Glutamatergic neuron (in vitro differentiated cells): Measurements from ENCODE around the gene ALDH3B2. TPM values are rescaled to one million over a fixed set of nuclear protein-coding genes. Genes with fewer than 3 reads are reported as not detected.

Experiments
- DNase-seq: peaks from one replicate; pipeline ENCODE4 v3.0.0; 2022
- H3K27ac Mint-ChIP-seq: one replicate; pipeline ENCODE4 v1.8.0; 2020; ENCODE audit warnings: mild to moderate bottlenecking, mixed read lengths, inconsistent platforms; ENCODE audit not compliant: unreplicated experiment
- H3K27me3 Mint-ChIP-seq: one replicate; pipeline ENCODE4 v1.8.0; 2020; ENCODE audit warnings: mild to moderate bottlenecking, moderate library complexity, mixed read lengths, inconsistent platforms; ENCODE audit not compliant: unreplicated experiment
- H3K36me3 Mint-ChIP-seq: one replicate; pipeline ENCODE4 v1.8.0; 2020; ENCODE audit warnings: mild to moderate bottlenecking, mixed read lengths, inconsistent platforms; ENCODE audit not compliant: unreplicated experiment
- H3K4me1 Mint-ChIP-seq: one replicate; pipeline ENCODE4 v1.8.0; 2020; ENCODE audit warnings: mild to moderate bottlenecking, low read depth, mixed read lengths, inconsistent platforms; ENCODE audit not compliant: unreplicated experiment
- H3K4me3 Mint-ChIP-seq: one replicate; pipeline ENCODE4 v1.8.0; 2020; ENCODE audit warnings: mild to moderate bottlenecking, mixed read lengths, inconsistent platforms; ENCODE audit not compliant: unreplicated experiment
- H3K9me3 Mint-ChIP-seq: one replicate; pipeline ENCODE4 v1.8.0; 2020; ENCODE audit warnings: mild to moderate bottlenecking, moderate library complexity, mixed read lengths, inconsistent platforms; ENCODE audit not compliant: unreplicated experiment
- total RNA-seq: library from RNA; stranded (reverse); fragmentation: NEBNext Ultra II Directional; extraction: Animal tissue kit (Norgen Biotek cat#: 25700); gene quantifications from one replicate; pipeline ENCODE4 v1.2.1, GENCODE V29; 2021; ENCODE audit not compliant: unreplicated experiment
- TF ChIP-seq, protein P1 (sequence below): fragments of 200-600 bp; sonication (generic); IDR thresholded peaks from one replicate; pipeline ENCODE4 v1.5.0; 2021; ENCODE audit not compliant: partially characterized antibody, unreplicated experiment

ALDH3B2 gene
- total RNA-seq, 1 donor from 2014 or later: not detected

DNA sequence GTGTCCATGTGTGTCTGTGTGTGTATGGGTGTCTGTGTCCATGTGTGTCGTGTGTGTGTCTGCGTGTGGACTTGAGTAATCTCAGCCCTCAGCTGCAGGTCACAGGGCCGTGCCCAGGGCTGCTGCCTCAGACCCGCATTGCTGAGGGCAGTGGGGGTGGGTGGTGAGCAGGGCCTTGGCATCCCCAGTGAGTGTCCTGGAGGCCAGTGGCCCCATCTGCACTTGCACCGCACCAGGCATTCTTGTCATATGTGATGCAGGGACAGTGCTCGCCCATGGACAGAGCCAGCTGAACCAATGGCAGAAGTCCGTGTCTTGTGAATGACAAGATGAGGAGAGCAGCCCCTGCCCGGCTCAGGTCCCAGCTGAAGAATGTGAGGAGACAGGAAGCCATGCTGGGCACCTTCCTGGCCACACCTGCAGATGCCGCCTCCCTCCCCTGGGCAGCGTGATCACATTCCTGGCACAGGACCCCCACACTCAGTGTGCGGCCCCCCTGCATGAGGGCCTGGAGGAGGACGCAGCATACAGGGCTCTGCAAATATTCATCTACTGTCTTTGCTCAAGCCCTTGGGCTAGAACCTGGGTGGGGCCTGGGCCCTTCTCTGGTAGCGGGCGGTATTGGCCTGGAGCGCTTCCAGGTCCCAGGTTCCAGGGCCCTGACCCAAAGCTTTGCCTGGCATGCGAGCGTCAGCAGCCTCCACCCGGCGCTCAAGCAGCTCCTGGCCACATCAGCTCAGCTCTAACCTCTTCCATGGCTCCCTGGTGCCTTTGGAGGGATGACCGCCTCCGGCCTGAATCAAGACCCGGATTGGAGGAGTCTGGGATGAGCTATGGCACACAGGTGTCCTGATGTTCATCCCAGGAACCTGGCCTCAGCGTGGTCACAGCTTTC, 3.9 kb downstream of the ALDH3B2 start:
- DNase-seq: no peak
- no peaks in the 10 kb centered on the region for H3K4me1 Mint-ChIP-seq

DNA sequence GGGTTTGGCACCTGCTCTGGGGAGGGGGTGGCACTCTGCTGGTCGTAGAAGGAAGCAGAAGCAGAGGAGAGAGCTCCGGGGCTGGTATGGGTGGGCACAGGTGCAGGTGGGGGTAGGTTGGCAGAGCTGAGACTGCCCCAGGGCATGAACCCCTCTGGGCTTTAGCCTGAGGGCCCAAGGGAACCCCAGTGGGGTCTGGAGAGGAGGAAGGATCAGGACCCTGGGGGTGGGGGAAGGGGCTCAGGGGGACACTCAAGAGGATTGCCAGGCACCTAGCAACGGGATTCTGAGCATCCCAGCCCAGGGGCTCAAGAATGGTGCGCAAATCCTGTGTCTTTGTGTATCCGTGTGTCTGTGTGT, 6.3 kb downstream of the ALDH3B2 start:
- H3K4me1 Mint-ChIP-seq: no peaks in the 10 kb centered on the region
- no peaks in the 10 kb centered on the region for H3K9me3 Mint-ChIP-seq
- TF ChIP-seq, protein P1, sequence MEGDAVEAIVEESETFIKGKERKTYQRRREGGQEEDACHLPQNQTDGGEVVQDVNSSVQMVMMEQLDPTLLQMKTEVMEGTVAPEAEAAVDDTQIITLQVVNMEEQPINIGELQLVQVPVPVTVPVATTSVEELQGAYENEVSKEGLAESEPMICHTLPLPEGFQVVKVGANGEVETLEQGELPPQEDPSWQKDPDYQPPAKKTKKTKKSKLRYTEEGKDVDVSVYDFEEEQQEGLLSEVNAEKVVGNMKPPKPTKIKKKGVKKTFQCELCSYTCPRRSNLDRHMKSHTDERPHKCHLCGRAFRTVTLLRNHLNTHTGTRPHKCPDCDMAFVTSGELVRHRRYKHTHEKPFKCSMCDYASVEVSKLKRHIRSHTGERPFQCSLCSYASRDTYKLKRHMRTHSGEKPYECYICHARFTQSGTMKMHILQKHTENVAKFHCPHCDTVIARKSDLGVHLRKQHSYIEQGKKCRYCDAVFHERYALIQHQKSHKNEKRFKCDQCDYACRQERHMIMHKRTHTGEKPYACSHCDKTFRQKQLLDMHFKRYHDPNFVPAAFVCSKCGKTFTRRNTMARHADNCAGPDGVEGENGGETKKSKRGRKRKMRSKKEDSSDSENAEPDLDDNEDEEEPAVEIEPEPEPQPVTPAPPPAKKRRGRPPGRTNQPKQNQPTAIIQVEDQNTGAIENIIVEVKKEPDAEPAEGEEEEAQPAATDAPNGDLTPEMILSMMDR: no peak
- H3K27me3 Mint-ChIP-seq: peaks cover under 1% of the 10 kb centered on the region
- no peak overlapping the region for H3K4me3 Mint-ChIP-seq
- H3K27ac Mint-ChIP-seq: no peak overlapping the region
- DNase-seq: no peak
- no peaks in the 10 kb centered on the region for H3K36me3 Mint-ChIP-seq

More for the DNA sequence above, 3.9 kb downstream of the ALDH3B2 start:
- Mint-ChIP-seq H3K27me3 (peaks cover 5% of the 10 kb centered on the region), H3K27ac (no peak overlapping the region), H3K9me3 (no peaks in the 10 kb centered on the region), H3K4me3 (no peak overlapping the region), H3K36me3 (no peaks in the 10 kb centered on the region)
- TF ChIP-seq, protein P1: no peak

DNA sequence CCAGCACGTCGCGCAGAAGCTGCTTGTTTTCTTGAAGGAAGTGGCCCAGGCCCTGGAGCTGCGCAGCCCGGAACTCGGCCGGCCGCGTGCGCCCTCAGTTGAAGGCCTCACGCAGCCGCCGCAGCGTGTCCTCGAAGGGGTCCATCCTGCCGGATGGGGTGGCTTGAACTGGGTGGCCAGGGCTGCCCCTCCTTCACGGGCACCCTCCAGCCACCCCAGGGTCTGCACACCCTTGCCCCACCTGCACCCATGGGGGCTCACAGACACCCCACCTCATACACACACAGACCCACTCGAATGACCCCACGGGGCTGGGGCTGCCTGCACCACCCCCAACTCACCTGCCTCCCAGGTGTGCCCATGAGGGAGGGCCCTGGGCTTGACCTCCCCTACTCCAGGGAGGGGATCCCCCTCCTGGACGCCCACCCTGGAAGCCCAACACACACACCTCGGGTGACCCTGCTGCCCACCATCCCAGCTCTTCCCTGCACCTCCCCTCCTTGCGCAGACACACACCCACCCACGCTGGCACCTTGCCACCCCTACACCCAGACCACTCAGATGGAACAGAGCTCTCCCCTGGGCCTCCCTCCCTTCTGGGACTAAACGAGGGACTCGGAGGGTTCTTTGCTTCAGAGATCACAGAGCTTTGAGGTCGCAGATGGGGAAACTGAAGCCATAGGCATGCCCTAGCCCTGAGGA, 6.8 kb downstream of the ALDH3B2 start:
- no peaks in the 10 kb centered on the region for H3K27me3 Mint-ChIP-seq
- H3K27ac Mint-ChIP-seq: no peak overlapping the region
- TF ChIP-seq, protein P1: no peak
- no peak overlapping the region for H3K4me3 Mint-ChIP-seq
- no peak for DNase-seq
- no peaks in the 10 kb centered on the region for H3K36me3 Mint-ChIP-seq
- H3K4me1 Mint-ChIP-seq: no peaks in the 10 kb centered on the region
- H3K9me3 Mint-ChIP-seq: no peaks in the 10 kb centered on the region

DNA sequence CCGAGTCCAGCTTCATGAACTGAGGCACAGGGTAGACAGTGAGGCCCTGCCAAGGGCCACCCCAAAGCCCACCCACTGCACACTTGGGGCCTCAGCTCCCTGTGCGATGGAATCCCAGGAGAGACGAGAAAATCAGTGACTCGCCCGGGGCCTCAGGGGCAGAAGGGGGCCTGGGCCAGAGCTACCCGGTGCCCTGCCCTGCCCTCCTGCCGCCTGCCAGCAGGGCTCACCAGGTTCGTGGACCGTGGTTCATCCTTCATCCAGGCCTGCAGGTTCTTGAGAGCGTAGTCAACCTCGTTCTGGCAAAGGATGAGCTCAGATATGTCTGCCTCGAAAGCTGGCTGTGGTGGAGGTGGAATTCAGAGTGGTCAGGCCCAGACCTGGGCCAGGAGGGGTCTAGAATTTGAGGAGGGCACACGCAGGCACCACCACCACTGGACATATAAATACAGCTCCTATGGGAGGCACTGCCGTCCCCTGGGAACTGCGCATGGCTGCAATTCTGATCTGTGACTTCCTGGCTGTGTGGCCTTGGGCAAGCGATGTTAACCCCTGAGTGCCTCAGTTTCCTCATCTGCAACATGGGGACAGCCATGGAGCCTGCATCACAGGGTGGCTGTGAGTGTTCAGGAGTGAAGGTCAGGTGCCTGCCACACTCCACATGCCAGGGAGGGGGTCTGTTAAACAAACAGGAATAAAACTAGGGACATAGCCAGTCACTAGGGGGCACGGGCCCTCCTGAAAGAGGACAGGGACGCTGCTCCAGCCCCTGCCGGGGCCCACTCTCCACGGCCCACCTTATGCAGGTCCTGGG, 7.5 kb downstream of the ALDH3B2 start:
- no peaks in the 10 kb centered on the region for H3K4me1 Mint-ChIP-seq
- TF ChIP-seq, protein P1: no peak
- no peaks in the 10 kb centered on the region for H3K9me3 Mint-ChIP-seq
- H3K27ac Mint-ChIP-seq: no peak overlapping the region
- H3K4me3 Mint-ChIP-seq: no peak overlapping the region
- no peaks in the 10 kb centered on the region for H3K36me3 Mint-ChIP-seq
- no peaks in the 10 kb centered on the region for H3K27me3 Mint-ChIP-seq
- DNase-seq: no peak
